ENCODE data around the gene HHATL. TPM values are rescaled to one million over a fixed set of nuclear protein-coding genes. Genes with fewer than 3 reads are reported as not detected.

Gene HHATL
- polyA plus RNA-seq, 4 donors = 0.33 to 1.5 (median 0.59) TPM

DNA sequence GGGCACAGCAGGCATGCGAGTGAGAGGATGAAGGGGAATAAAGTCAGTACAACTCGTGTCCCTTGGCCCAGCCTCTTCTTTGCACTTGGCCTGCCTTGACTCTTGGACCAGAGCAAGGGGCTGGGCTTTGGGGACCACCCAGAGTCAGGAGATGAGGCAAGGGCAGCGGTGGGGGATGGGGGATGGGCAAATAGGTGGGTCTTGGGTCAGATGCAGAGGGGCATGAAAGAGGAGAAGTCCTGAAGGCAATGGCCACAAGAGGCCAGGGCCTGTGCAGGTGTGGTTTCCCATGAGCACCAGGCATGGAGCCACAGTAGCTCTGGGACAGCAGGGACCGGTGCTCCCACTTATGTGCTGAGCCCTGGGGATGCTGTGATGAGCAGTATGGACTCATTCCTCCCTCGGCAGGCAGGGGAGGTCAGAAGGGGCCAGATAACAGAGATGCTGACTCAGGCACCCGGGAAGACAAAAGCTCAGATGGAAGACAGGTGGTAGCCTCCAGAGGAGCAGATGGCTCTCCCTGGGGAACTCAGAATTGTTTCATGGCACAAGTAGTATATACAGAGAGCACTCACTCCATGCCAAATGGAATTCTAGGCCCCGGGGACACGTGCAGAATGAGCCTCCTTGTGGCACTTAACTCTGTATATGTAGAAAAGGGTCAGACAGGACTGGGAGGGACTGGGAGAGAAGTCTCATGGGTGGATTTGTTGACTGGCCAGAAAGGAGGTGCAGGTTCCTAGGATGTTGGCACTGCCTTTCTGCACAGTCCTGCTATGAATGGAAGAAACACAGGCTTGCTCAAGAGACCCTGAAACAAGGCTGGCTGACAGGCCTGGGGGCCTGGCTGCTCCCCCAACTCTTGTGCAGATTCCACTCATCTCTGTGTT, 34.8 kb downstream of the HHATL start:
- no peak for DNase-seq (ENCODE audit: low read depth in 4 of 4, low spot score in 3 of 4)

DNA sequence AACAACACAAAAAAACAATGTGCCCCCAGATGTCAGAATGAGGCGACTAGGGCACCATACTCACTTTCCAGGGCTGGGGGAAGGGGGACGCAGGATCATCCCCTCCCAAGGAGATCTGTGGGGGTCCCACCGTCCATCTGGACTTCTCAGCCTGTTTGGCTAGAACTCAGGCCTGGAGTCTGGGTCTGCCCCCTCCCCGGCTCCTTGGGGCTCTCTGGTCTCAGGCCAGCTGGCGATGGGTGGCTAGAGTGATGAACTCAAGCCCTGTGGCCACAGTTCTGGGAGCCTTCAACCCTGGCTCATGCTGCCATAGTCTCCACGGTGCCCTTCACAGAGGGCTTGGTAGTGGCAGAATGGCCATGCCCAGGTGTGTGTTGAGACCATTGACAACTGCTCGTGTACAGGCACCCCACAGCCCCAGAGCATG, 35.5 kb downstream of the HHATL start:
- no peak for DNase-seq (ENCODE audit: low read depth in 4 of 4, low spot score in 3 of 4)

DNA sequence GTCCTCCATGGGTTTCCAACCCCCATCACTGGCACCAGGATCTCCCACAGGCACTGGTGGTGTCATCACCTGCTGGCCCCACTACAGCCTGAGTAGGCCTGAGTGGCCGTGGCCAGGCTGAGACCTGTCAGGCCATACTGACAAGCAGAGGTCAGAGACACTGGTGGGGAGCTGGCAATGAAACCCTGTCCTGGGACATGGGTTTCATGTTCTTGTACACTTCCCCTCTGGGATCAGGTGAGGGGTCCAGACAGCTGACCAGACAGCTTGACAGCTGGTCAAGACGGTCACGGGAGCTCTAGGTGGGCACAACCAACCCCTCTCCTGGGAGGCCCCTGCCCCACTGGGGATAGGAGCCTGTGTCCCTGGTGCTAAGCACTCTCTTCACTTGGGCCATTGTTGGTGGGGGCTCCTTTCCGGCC, 36.0 kb downstream of the HHATL start:
- no peak for DNase-seq (ENCODE audit: low read depth in 4 of 4, low spot score in 3 of 4)

- no peak for DNase-seq (ENCODE audit: low read depth in 4 of 4, low spot score in 3 of 4)
Measured at GRCh38 chr3:42666022-42666421, 36.6 kb downstream of the HHATL start.

- DNase-seq (ENCODE audit: low read depth in 4 of 4, low spot score in 3 of 4) = no peak
Measured at GRCh38 chr3:42665050-42665878, 37.3 kb downstream of the HHATL start.

- no peak for DNase-seq (ENCODE audit: low read depth in 4 of 4, low spot score in 3 of 4)
Measured at GRCh38 chr3:42664438-42664803, 38.2 kb downstream of the HHATL start.

DNA sequence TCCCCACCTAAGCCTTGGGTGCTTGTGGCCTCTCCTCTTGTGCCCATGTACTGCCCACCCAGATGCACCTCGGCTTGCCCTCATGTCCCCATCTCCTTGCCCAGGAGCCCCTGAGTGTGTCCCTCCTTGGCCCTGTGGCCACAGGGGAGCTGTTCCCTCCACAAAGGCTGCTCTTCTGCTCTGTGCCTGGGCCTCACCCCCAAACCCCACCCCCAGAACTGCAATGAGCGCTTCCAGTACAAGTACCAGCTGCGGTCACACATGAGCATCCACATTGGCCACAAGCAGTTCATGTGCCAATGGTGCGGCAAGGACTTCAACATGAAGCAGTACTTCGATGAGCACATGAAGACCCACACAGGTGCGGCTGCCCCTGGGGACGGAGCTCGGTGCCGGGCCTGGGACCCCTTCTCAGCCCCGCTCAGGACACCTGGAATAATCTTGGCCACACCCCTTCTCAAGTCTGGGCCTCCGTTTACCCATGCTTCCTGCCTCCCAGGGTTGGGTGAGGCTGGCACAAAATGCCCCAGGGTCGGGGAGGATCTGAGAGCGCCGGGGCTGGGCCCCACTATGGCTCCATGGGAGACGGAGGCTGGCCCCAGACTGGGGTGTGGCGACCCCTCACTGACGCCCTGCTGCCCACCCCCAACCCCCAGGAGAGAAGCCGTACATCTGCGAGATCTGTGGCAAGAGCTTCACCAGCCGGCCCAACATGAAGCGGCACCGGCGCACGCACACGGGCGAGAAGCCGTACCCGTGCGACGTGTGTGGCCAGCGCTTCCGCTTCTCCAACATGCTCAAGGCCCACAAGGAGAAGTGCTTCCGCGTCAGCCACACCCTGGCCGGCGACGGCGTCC, 38.8 kb downstream of the HHATL start:
- no peak for DNase-seq (ENCODE audit: low read depth in 4 of 4, low spot score in 3 of 4)

DNA sequence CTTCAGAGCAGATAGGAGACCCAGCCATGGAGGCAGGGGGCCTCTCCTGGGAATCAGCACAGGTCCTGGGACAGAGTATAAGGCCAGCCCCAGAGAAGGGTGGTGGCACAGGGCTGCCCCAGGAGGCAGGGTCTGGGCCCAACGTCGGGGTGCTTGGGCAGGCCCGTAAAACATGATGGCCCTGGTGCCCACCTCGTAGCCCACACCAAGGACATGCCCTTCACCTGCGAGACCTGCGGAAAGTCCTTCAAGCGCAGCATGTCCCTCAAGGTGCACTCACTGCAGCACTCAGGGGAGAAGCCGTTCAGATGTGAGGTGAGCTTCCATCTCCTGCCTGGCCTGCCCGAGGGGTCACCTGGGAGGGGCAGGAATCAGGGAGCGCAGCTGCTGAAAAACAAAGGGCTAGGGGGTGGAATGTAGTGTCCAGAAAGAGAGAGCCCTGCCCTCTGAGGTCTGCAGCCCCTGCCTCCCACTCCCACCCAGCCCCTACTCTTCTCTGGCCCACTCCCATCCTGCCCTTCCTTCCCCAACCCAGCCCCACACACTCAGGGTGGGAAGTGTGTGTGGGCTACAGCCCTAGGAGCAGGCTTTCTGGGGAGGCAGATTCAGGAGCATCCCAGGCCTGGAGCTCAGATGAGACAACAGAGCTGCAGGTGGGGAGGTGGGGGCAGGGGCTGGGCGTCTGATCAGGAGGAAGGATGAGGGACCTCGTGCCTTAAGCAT, 39.6 kb downstream of the HHATL start:
- no peak for DNase-seq (ENCODE audit: low read depth in 4 of 4, low spot score in 3 of 4)

DNA sequence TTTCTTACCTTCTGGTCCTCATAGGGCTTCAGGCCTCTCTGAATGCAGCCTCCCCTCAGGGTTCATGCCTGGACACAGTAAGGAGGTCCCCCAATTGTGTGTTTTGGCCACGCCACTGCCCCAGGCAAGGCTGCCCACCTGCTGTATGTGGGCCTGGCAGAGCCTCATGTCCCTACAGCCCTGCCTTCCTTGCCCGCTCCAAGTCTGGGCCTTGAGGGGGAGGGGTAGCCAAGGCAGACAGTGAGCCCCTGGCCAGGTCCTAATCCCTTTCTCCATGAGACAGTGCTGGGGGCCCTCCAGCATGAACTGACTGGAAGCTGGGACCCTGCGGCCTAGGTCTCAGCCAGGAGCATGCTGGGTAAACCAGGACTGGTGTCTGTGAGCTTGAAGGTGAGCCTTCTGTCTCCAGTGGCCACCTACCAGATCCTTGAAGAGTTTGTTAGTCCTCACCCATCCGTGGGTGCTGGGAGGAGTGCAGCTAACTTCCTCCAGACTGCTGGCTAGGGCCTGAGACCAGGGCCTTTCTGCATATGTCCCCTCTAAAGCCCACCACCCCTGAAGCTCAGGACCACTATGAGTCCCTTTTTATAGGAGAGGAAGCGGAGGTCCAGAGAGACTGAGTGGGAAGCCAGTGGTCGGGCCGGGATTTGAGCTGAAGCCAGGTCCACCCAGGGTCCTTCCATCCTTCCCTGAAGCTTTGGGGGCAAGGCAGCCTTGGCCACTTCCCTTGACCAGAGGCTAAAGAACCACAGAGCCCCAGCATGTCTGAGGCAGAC, 40.4 kb downstream of the HHATL start:
- DNase-seq (ENCODE audit: low read depth in 4 of 4, low spot score in 3 of 4) = no peak

GRCh38 chr3:42661593-42662022, 41.0 kb downstream of the HHATL start:
- DNase-seq (ENCODE audit: low read depth in 4 of 4, low spot score in 3 of 4) = no peak

DNA sequence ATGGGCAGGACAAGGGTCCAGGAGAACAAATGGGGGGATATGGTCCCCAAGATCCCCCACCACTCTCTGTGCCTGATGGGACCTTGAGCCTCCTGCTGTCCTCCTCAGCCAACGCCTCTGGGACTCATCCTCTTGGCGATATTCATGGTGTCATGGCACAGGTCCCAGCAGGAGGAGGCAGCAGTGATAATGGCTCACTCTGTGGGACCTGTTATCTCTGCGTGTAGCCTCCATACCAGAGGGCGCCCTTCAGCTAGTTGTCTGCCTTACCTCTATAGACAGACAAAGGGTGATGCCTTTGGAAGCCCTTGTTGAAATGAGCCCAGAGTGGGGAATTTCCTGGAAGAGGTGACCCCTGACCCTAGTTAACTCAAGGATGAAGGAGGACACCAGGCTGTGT, 41.7 kb downstream of the HHATL start:
- DNase-seq (ENCODE audit: low read depth in 4 of 4, low spot score in 3 of 4) = no peak

GRCh38 chr3:42660131-42660715, 42.4 kb downstream of the HHATL start:
- DNase-seq (ENCODE audit: low read depth in 4 of 4, low spot score in 3 of 4) = no peak

GRCh38 chr3:42659451-42660130, 43.0 kb downstream of the HHATL start:
- DNase-seq (ENCODE audit: low read depth in 4 of 4, low spot score in 3 of 4) = no peak

GRCh38 chr3:42658771-42659390, 43.7 kb downstream of the HHATL start:
- no peak for DNase-seq (ENCODE audit: low read depth in 4 of 4, low spot score in 3 of 4)

DNA sequence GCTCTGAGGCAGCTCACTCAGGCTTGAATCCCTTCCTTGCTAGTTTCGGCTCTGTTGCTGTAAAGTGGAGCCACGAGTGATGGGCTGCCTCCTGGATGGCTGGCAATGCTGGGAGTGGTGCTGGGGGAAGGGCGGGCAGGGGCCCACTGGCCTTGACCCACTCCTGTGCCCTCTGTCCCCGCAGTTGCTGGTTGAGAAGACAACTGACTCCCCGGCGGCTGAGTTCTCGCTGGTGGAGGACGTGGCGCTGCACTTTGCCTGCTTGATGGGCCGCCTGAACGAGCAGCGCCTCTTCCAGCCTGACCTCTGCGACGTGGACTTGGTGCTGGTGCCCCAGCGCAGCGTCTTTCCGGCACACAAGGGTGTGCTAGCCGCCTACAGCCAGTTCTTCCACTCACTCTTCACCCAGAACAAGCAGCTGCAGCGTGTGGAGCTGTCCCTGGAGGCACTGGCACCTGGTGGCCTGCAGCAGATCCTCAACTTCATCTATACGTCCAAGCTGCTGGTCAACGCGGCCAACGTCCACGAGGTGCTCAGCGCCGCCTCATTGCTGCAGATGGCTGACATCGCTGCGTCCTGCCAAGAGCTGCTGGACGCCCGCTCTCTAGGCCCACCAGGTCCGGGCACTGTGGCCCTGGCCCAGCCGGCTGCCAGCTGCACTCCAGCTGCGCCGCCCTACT, 44.4 kb downstream of the HHATL start:
- DNase-seq (ENCODE audit: low read depth in 4 of 4, low spot score in 3 of 4) = no peak

DNA sequence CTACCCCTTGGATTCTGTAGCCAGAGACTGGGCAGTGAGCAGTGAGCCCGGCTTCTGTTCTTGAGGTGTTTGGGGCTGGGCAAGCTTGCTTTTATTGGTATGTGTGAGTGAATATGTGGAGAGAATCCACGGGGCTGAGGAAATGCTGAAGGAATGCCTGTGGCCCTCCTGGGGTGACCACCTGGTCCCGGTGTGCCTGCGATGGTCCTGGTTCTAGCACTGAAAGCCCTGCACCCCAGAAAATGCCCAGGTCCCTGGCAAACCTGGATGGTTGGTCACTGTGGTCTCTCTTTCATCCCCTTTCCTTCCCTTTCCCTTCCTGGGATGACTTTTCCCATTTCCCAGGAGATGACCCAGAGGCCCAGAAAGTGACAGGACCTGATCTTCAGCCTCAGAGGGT, 44.9 kb downstream of the HHATL start:
- DNase-seq (ENCODE audit: low read depth in 4 of 4, low spot score in 3 of 4) = no peak

All from left renal pelvis (tissue), 4 donors.